ENCODE results near the gene ADAM15.

DNA sequence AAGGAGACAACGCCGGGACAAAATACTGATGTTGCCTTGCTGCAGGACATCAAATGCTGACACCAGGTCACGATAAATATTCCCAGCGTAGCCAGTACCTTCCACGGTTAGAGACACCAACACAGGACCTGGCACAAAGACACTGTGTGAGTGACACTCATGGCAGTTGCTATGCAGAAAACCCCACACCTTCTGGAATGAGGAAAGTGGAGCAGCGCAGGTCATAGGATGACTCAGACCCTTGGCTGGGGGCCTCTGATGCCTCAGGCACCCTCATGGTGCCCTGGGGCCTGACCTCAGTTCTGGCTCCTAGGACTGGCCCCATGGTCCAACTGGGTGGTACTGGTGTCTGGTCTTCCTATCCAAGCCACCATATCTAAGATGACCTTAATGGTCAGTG is 24.5 kb upstream of the ADAM15 start:
- TF ChIP-seq USF2 (IDR thresholded peaks at IDR 0.05; ENCODE audit: low read length) (no peak), ZNF274 (IDR thresholded peaks at IDR 0.05; ENCODE audit: borderline replicate concordance, extremely low read depth, low read length) (no peak)
- TF ChIP-seq, protein P1, sequence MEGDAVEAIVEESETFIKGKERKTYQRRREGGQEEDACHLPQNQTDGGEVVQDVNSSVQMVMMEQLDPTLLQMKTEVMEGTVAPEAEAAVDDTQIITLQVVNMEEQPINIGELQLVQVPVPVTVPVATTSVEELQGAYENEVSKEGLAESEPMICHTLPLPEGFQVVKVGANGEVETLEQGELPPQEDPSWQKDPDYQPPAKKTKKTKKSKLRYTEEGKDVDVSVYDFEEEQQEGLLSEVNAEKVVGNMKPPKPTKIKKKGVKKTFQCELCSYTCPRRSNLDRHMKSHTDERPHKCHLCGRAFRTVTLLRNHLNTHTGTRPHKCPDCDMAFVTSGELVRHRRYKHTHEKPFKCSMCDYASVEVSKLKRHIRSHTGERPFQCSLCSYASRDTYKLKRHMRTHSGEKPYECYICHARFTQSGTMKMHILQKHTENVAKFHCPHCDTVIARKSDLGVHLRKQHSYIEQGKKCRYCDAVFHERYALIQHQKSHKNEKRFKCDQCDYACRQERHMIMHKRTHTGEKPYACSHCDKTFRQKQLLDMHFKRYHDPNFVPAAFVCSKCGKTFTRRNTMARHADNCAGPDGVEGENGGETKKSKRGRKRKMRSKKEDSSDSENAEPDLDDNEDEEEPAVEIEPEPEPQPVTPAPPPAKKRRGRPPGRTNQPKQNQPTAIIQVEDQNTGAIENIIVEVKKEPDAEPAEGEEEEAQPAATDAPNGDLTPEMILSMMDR (IDR thresholded peaks at IDR 0.05; ENCODE audit: control extremely low read depth in 1 of 3, insufficient read depth in 1 of 3, low read depth in 1 of 3, low read length in 3 of 3) = no peak

All from H1 (cell line).